ENCODE results near the gene TSC1.
A peak's percentile ranks its signal among the peaks of the same experiment; 100 is the strongest.
"Not testable (repeated sequence)": the region's sequence is repeated elsewhere in the genome, so short reads cannot be mapped to it uniquely, and the experiment has no call there.

TSC1 gene

DNA sequence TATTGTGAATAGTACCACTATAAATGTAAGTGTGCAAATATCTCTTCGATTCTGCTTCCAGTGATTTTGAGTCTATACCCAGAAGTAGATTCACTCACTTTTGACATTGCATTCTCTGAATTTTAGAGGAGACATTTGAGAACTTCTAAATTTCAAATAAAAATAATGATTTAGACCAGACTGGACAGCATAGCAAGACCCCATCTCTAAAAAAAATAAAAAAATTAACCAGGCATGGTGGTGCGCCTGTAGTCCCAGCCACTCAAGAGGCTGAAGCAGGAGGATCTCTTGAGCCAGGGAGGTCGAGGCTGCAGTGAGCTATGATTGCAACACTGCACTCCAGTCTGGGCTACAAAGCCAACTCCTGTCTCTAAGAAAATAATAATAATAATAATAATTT, 32.2 kb upstream of the TSC1 start:
- DNase-seq (ENCODE audit: low spot score), result no peak

DNA sequence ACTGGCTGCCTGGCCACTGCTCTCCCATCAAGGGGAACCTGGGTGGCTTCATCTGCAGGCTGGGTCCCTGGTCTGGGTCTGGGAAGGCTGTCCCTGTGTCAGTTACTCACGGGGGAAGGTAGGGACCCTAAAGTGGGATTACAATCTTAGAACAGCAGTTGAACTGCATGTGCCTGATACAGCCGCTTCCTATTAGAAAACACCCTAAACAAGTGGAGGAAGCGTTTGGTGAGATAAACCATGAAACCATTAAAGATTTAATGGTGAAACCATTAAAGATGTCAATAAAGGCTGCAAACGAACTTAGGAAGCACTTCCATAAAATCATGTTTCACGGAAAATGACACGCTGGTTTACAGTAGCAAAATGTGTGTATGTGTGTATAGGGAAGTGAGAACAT, 31.5 kb upstream of the TSC1 start:
- DNase-seq (ENCODE audit: low spot score), result no peak

DNA sequence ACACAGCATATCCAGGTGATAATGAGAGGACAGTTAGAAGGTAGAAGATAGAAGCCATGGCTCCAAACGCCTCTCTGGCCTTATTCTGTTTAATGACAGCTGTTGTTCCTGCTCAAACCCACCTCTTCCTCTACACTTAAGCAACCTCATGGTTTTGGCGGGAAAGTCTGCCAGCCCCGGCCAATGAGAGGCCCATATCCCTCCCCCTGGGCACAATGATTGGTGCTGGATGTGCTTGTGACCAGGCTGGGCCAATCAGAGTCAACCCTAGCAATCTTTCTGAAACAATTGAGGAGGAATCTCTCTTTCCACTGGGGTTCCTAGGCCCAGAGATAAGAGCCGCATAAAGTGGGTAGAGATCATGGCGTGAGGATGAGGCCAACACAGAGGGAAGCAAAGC, 29.3 kb upstream of the TSC1 start:
- DNase-seq (ENCODE audit: low spot score), result peak; percentile 46

- DNase-seq (ENCODE audit: low spot score), result no peak
Measured at GRCh38 chr9:132973166-132973565, 28.8 kb upstream of the TSC1 start.

GRCh38 chr9:132970324-132971062, 26.1 kb upstream of the TSC1 start:
- no peak for DNase-seq (ENCODE audit: low spot score)

DNA sequence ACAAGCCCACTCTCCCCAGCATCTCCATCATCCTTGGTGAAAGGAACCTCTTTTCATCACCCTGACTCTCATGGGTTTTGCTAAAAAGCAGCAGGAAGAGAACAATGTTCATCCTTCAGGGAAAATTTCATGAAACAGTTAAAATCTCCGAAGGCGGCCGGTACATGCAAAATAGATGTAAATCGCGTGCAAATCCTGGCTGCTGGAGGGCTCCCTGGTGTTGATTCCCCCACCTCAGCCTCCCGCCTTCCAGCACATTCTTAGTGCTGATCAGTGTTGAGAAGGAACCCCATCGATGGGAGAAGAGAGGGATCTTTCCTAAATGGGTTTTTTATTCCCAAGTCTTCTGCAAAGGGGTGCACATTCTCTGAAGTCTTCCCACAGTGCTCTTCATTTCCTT, 25.4 kb upstream of the TSC1 start:
- no peak for DNase-seq (ENCODE audit: low spot score)

DNA sequence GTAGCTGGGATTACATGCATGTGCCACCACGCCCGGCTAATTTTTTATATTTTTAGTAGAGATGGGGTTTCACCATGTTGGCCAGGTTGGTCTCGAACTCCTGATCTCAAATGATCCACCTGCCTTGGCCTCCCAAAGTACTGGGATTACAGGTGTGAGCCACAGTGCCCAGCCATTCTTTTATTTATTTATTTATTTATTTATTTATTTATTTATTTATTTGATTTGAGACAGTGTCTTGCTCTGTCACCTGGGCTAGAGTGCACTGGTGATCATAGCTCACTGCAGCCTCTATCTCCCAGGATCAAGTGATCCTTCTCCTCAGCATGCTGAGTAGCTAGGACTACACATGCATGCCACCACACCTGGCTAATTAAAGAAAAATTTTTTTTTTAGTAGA, 23.5 kb upstream of the TSC1 start:
- DNase-seq (ENCODE audit: low spot score), result not testable (repeated sequence)

DNA sequence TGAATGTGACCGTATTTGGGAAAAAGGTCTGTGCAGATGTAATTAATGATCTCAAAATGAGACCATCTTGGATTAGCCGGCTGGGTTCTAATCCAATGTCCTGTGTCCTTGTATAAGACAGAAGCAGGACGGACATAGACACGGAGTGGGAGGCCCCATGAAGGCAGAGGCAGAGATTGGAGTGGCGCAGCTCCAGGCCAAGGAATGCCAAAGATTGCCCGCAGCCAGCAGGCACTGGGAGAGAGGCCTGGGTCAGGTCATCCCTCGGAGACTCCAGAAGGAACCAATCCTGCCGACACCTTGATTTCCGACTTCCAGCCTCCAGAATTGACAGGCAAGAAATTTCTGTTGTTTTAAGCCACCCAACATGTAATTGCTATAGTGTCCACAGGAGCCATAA, 21.1 kb upstream of the TSC1 start:
- no peak for DNase-seq (ENCODE audit: low spot score)

GRCh38 chr9:132961002-132961401, 16.6 kb upstream of the TSC1 start:
- DNase-seq (ENCODE audit: low spot score), result no peak

GRCh38 chr9:132957805-132958204, 13.4 kb upstream of the TSC1 start:
- DNase-seq (ENCODE audit: low spot score), result no peak

- DNase-seq (ENCODE audit: low spot score), result no peak
Measured at GRCh38 chr9:132955768-132956167, 11.4 kb upstream of the TSC1 start.

DNA sequence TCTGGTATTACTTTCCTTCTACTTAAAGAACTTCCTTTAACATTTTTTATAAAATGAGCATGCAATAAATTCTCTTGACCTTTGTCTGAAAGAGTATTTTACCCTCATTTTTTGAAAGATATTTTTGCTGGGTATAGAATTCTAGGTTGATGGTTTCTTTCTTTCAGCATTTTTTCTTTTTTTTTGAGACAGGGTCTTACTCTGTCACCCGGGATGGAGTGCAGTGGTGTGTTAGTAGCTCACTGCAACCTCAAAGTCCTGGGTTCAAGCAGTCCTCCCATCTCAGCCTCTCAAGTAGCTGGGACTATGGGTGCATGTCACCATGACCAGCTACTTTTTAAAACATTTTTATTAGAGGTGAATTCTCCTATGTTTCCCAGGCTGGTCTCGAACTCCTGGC, 10.7 kb upstream of the TSC1 start:
- DNase-seq (ENCODE audit: low spot score), result no peak

- no peak for DNase-seq (ENCODE audit: low spot score)
Measured at GRCh38 chr9:132949709-132950108, 5.3 kb upstream of the TSC1 start.

GRCh38 chr9:132948482-132949050, 4.2 kb upstream of the TSC1 start:
- DNase-seq (ENCODE audit: low spot score), result no peak

DNA sequence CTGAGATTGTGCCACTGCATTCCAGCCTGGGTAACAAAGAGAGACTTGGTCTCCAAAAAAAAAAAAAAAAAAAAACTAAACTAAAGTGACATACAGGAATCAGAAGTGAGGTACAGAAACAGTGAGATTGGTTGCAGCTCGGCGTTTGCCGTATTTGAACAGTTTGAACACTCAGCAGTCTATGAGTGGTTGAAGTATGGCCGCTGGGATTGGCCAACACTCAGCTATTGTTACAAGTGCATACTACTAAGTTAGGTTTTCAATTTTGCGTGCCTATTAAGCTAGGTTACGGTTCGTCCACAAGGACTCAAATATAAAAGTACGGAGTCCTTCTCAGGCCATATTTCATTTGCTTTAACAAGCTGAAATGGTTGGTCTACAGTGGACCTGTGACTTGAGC, 3.3 kb upstream of the TSC1 start:
- DNase-seq (ENCODE audit: low spot score), result no peak

- no peak for DNase-seq (ENCODE audit: low spot score)
Measured at GRCh38 chr9:132946631-132947295, 2.3 kb upstream of the TSC1 start.

DNA sequence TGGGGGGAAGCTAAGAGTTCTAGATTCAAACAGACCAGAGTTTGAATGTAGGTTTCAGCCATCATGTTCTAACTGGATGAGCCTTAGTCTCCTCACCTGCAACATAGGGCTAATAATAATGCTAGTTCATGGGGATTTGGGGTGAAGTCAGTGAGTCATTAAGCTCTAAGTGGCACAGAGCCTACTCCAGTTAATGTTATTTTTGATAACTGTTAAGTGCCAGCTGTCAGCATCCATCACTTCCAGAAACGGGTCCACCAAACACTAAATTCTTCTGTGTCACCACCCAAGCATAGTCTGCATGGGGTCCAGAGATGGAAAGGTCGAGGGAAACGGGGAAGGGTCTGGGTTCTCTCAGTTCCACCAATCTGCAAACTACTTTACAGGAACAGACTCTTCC, 1.8 kb upstream of the TSC1 start:
- no peak for DNase-seq (ENCODE audit: low spot score)

DNA sequence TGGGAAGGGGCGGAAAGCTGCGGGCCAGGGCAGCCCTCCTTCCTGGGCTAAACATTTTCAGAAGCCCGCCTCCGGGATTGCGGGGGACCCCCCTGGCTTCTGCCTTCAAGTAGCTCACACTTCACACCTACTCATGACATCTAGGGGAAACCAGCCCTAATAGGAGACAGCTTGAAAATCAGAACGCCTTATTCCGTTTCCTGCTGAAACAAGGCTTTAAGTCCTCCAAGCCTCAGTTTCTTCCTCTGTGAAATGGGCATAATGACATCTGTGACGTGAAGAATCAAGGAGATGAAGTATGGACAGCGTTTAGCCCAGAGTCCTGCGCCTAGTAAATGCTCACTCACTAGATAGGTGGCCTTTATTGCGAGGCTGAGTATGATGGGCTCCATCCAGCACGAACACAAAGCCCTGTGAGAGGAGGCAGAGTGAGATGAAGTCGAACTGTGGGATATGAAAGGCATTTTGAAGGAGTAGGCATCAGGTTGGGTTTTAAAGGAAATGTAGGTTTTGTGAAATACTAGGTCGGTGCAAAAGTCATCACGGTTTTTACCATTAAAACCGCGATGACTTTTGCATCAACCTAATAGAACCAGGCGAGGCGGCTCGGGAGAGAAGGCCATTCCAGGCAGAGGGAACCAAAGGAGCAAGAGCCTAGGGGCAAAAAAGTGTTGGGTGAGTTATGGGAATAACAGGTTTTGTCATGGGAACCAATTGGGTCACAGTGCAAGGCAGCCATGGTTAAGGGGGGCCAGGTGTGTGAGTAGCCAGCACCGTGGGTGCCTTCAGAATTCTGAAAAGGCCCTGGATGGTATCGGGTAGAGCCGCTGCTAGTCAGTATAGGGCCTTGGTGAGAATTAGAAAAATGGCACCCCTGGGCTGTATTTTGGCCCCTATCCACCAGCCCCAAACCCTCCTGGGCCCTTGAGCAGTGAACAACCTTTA, 1.0 kb upstream of the TSC1 start:
- no peak for DNase-seq (ENCODE audit: low spot score)

- DNase-seq (ENCODE audit: low spot score), result peak; percentile 68
Measured at GRCh38 chr9:132943651-132944293, 644 bp downstream of the TSC1 start.

GRCh38 chr9:132942541-132943182, 1.8 kb downstream of the TSC1 start:
- DNase-seq (ENCODE audit: low spot score), result peak; percentile 71

DNA sequence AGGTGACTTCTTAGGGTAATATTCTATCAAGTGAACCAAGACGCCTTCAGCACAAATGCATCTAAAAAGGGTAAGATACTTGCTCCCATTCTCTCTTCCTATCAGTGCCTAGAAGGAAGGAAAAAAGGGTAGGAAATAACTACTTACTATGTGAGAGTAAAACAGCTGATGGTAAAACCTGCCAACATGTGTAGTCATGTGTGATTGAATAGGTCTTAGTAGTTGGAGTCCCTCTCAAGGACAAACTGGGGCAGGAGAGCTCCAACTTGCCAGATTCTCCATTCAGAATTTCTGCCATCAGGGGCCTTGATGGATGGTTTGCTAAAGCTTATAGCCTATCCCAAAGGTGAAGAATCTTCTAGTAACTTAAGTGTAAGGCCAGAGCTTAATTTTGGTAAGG, 5.2 kb downstream of the TSC1 start:
- DNase-seq (ENCODE audit: low spot score), result no peak
